IMR-90 (cell line): ENCODE data around the gene SPCS2.

Experiments used
- BHLHE40 ChIP-seq: fragments of 150-350 bp; IDR thresholded peaks from 2 replicates; pipeline ENCODE4 v1.6.1; 2016; ENCODE audit warnings: mild to moderate bottlenecking, low read depth, low read length
- FOS ChIP-seq: fragments of 150-350 bp; IDR thresholded peaks from 2 replicates; pipeline ENCODE4 v1.6.1; 2016; ENCODE audit warnings: low read depth, low read length
- MXI1 ChIP-seq: IDR thresholded peaks from 2 replicates; pipeline ENCODE4 v1.6.1; 2012; ENCODE audit warnings: low read depth, mild to moderate bottlenecking, low read length, moderate library complexity, borderline replicate concordance
- NFE2L2 ChIP-seq: fragments of 150-350 bp; IDR thresholded peaks from 2 replicates; pipeline ENCODE4 v1.6.1; 2016; ENCODE audit warnings: low read depth, mild to moderate bottlenecking, low read length
- POLR2A ChIP-seq: IDR thresholded peaks from 2 replicates; pipeline ENCODE4 v1.6.1; 2012; ENCODE audit warnings: mild to moderate bottlenecking, low read depth, low read length
- RFX5 ChIP-seq: IDR thresholded peaks from 2 replicates; pipeline ENCODE4 v1.8.0; 2012; ENCODE audit warnings: low read depth, mild to moderate bottlenecking, low read length, moderate library complexity
- USF2 ChIP-seq: fragments of 150-350 bp; IDR thresholded peaks from 2 replicates; pipeline ENCODE4 v1.6.1; 2017; ENCODE audit warnings: mild to moderate bottlenecking, antibody characterized with exemption, low read length, low read depth
- TF ChIP-seq, protein P1 (sequence below): conservative IDR thresholded peaks from 2 replicates; pipeline ENCODE4 v1.5.1; 2012; ENCODE audit warnings: mild to moderate bottlenecking, low read depth, low read length, improper control_type of control experiment

DNA sequence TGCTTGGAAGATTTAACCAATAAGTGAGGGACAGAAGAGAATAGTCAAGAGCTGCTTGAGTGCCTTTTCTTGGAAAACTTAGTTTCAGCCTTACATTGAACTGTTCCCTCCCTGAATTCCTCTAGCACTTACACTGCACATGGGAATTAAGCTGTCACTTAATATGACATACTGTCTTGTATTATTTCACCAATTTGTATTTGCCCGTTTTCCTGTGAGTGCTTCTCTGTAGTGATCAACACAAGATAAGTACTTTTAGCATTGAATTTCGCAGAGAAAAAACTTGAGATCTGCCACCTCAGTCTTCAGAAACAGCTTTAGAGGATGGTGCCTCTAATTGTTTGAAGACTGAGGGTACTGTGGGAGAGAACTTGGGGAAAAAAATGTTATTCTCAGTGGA, 3.7 kb downstream of the SPCS2 start:
- TF ChIP-seq RFX5 (no peak), FOS (no peak), BHLHE40 (no peak), NFE2L2 (no peak), POLR2A (no peak), USF2 (no peak), MXI1 (no peak)
- TF ChIP-seq, protein P1, sequence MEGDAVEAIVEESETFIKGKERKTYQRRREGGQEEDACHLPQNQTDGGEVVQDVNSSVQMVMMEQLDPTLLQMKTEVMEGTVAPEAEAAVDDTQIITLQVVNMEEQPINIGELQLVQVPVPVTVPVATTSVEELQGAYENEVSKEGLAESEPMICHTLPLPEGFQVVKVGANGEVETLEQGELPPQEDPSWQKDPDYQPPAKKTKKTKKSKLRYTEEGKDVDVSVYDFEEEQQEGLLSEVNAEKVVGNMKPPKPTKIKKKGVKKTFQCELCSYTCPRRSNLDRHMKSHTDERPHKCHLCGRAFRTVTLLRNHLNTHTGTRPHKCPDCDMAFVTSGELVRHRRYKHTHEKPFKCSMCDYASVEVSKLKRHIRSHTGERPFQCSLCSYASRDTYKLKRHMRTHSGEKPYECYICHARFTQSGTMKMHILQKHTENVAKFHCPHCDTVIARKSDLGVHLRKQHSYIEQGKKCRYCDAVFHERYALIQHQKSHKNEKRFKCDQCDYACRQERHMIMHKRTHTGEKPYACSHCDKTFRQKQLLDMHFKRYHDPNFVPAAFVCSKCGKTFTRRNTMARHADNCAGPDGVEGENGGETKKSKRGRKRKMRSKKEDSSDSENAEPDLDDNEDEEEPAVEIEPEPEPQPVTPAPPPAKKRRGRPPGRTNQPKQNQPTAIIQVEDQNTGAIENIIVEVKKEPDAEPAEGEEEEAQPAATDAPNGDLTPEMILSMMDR = no peak
